GM12891 (cell line): ENCODE results near the gene CDK14.

ENCODE experiments used
- DNase-seq: peaks from one replicate; pipeline ENCODE4 v3.0.0; 2011; ENCODE audit warnings: low spot score; ENCODE audit not compliant: insufficient read length
- FAIRE-seq: peaks from 2 replicates; lab custom pipeline; 2011; peaks lifted over from hg19 to GRCh38; lab: Jason Lieb, UNC
- PAX5 ChIP-seq: IDR thresholded peaks from 2 replicates; pipeline ENCODE4 v1.6.1; 2011; ENCODE audit warnings: low read length, moderate library complexity, mild to moderate bottlenecking; ENCODE audit not compliant: insufficient read depth, severe bottlenecking
- POLR2A ChIP-seq: IDR thresholded peaks from 2 replicates; pipeline ENCODE4 v1.6.1; 2011; ENCODE audit warnings: low read depth, low read length, control low read depth
- POLR2AphosphoS5 ChIP-seq: IDR thresholded peaks from 2 replicates; pipeline ENCODE4 v1.6.1; 2011; ENCODE audit warnings: low read depth, low read length, control low read depth
- POU2F2 ChIP-seq: IDR thresholded peaks from 2 replicates; pipeline ENCODE4 v1.6.1; 2011; ENCODE audit warnings: low read depth, mild to moderate bottlenecking, control low read depth, low read length, moderate library complexity
- SPI1 ChIP-seq: IDR thresholded peaks from 2 replicates; pipeline ENCODE4 v1.6.1; 2011; ENCODE audit warnings: low read depth, low read length, control low read depth
- TAF1 ChIP-seq: IDR thresholded peaks from 2 replicates; pipeline ENCODE4 v1.6.1; 2011; ENCODE audit warnings: low read depth, low read length, control low read depth

The CDK14 gene

DNA sequence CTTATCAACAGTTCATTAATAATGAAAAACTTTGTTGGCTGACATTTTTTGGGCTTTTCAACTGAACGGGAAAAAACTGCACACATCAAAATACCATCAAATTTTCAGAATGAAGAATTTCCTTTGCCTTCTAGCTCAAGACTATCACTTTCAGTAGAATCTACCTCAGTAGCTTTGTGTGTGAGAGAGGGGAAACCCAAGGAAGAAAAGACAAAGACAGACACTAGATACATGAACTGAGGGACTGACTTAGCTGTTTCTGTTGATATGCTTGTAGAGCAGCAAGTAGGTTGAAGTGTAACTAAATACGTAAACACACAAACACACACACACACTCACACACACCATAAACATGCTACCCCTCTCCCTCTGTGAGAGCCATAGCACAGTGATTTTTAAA, 257.1 kb downstream of the CDK14 start:
- DNase-seq (no peak), FAIRE-seq (peak; percentile 73)
- TF ChIP-seq POLR2AphosphoS5 (no peak), POLR2A (no peak), SPI1 (no peak), PAX5 (no peak), POU2F2 (no peak), TAF1 (no peak)

DNA sequence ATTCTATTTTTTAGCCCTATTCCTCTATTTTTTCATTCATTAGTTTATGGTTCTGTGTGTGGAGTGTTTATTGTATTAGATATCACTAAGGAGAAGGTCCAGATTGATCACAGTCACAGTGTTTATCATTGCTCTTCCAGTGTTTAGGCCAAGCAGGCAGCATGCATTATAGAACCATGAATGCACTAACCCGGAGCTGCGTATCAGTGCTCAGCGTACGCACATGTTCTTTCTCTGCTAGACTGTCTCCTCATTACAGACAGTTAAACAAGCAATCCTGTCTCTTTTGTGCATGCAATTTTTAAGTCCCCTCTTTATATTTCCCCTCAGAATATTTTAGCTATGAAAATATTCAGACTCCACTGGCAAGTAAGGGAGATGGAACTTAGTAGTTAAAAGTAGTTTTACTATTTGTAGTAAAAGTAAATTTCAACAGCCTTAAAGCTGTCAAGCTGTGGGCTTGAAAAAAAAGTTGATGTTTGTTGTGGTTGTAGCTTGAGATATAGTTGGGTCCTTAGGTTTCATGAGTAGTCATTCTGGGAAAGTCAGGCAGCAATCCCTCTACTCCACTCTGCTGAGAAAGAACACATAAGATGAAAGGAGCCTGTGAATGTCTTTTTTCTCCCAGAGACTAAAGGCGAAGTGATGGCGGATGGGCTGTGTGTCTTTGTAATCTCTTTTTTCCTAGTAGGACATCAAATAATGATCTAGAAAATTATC, 260.4 kb downstream of the CDK14 start:
- DNase-seq (no peak), FAIRE-seq (peak; percentile 20)
- TF ChIP-seq TAF1 (no peak), PAX5 (no peak), POLR2A (no peak), SPI1 (no peak)

- TF ChIP-seq PAX5 (no peak), POU2F2 (no peak), POLR2AphosphoS5 (no peak), SPI1 (no peak), TAF1 (no peak), POLR2A (no peak)
- DNase-seq = no peak
- no peak for FAIRE-seq
Observed at GRCh38 chr7:90857603-90858002, 261.5 kb downstream of the CDK14 start.

DNA sequence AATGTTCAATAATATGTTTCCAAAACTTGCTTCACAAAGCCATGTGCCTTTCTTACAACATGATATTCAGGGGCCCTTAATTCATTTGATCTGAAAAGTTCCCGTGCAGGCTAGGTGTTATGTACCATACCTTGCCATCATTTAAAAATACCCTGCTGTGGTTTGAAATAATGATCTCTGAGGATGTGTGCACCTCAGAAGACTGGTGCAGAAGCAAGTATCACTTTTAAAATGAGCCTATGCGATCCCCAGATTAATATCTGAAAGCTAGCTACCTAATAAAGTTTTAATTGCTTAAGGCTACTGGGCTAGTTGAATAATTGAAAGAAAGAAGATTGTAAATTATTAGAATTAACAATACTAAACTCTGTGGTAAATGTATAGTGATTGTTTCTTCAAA, 262.4 kb downstream of the CDK14 start:
- TF ChIP-seq POLR2AphosphoS5 = no peak
- no peak for TF ChIP-seq POLR2A
- DNase-seq (no peak), FAIRE-seq (no peak)

GRCh38 chr7:90859521-90859920, 263.4 kb downstream of the CDK14 start:
- DNase-seq = no peak
- TF ChIP-seq POLR2AphosphoS5 = no peak
- TF ChIP-seq POLR2A = no peak
- TF ChIP-seq PAX5 = no peak
- TF ChIP-seq TAF1 = no peak
- TF ChIP-seq SPI1 = no peak
- no peak for TF ChIP-seq POU2F2
- FAIRE-seq = no peak

GRCh38 chr7:90864088-90864487, 268.0 kb downstream of the CDK14 start:
- TF ChIP-seq POU2F2 (no peak), TAF1 (no peak), SPI1 (no peak), POLR2A (no peak), POLR2AphosphoS5 (no peak), PAX5 (no peak)
- FAIRE-seq (no peak), DNase-seq (no peak)

DNA sequence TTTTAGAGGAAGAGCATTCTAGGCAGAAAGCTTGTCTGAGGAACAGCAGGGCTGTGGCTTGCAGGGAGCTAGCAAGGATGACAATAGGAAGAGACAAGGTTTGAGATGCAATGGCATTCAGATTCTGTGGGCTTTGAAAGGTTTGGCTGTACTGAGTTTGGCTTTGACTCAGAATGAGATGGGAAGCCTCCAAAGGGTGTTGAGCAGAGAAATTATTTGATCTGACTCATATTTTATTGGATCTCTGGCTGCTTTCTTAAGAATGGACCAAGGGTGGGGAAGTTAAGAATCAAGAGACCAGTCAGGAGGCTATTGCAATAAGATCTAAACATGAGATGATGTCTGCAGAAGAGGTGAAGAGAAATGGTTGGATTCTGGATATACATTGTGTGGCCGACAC, 273.2 kb downstream of the CDK14 start:
- FAIRE-seq = no peak
- TF ChIP-seq TAF1 (no peak), SPI1 (no peak), POU2F2 (no peak)
- no peak for DNase-seq

DNA sequence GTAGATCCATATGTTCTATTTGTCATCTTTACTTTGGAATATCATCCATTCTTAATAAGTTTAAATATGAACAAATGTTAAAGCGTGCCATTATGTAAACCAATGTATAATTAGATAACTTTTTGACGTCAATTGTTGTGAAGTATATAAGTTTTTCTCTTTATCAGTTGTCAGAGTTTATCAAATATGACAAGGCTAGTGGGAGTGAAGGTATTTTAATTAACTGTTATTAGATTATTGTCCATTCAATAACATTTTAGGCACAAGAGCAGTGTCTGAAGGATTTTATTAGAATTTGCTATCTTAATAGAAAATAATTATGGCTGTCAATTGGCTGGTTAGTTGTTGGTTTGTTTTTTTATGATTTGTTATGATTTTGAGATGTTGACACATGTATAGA, 280.6 kb downstream of the CDK14 start:
- TF ChIP-seq POLR2A (no peak), PAX5 (no peak), SPI1 (no peak), POU2F2 (no peak), POLR2AphosphoS5 (no peak), TAF1 (no peak)
- no peak for FAIRE-seq
- no peak for DNase-seq

GRCh38 chr7:90877201-90877600, 281.1 kb downstream of the CDK14 start:
- TF ChIP-seq TAF1 (no peak), SPI1 (peak; percentile 81), POLR2AphosphoS5 (no peak), POLR2A (no peak)
- FAIRE-seq = no peak
- DNase-seq = no peak

- no peak for TF ChIP-seq SPI1
- TF ChIP-seq POLR2A = no peak
- TF ChIP-seq PAX5 = no peak
- TF ChIP-seq POU2F2 = no peak
- TF ChIP-seq TAF1 = no peak
- no peak for TF ChIP-seq POLR2AphosphoS5
- no peak for DNase-seq
- FAIRE-seq = no peak
Observed at GRCh38 chr7:90879924-90880323, 283.8 kb downstream of the CDK14 start.

DNA sequence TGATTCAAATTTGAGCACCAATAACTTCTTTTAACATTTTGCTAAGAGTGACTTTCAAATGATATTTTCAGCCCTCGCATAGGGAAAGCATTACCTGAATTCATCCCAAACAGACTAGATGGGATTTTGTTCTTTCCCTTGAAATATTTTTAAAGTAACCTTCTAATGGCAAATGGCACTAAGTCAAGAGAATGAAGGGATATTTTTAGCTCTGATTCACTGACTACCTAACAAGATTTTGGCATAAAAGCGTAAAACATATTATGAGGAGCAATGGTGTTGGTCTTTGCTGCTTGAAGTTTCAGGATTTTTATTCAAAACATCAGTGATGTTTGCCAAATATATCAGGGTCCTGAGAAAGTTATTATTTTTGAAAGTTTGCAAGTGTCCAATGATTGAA, 290.3 kb downstream of the CDK14 start:
- TF ChIP-seq POLR2A (no peak), POLR2AphosphoS5 (no peak), SPI1 (no peak), PAX5 (no peak), TAF1 (no peak), POU2F2 (no peak)
- DNase-seq (no peak), FAIRE-seq (no peak)
